Measurements from ENCODE around the gene CD300LD.
"Not testable (repeated sequence)": the region's sequence is repeated elsewhere in the genome, so short reads cannot be mapped to it uniquely, and the experiment has no call there.

Gene CD300LD

DNA sequence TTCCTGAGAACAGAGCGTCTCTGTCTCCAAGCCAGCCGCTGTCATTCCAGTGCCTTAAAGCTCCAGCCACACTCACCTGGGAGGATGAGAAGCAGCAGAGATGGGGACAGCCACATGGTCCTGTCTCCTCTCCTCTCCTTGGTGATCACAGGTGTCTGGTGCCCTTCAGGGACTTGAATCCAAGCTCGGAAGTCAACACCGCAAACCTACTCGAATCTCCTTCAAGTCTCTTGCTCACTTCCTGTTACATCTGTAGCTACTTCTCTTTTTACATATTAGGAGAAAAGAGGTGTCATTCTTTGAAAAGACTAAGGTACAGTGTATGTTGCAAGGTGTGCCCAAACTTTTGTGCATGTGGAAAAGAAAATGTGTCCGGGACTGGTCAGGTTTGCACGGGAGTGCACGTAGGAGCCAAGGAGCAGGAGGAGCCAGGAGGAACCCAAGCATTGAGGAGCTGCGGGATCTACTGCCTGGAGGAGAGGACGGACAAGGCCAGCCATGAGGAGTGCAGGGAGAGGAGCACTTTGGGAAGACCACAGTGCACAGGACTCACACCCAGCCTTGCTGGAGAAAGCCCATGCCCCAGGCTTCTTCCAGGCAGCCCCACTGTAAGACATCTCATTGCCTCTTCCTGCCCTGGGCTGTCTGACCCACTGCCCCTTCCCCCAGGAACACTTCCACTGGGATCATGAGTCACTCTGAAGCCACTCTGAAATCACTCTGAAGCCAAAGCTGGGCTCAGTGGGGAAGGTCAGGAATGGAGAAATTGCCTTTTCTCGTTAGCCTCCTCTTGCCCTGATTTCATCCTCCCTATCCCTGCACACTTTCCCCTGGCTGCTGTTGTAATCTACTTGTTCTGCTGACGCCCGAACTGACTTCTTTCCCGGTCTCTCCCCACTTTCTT is at the start of gene CD300LD:
TSS of gene CD300LD (minus strand) at position 197 of the 904 bp plus-strand sequence. CDS start at position 116, 81 bp downstream.
- DNase-seq (ENCODE audit: insufficient read length, low spot score): no peak
- no peak for FAIRE-seq
- no peak for TF ChIP-seq POLR2A (IDR thresholded peaks at IDR 0.05; ENCODE audit: low read depth, low read length)

GRCh38 chr17:74641224-74641957 is 49.3 kb upstream of the CD300LD start:
- DNase-seq (ENCODE audit: insufficient read length, low spot score): no peak
- no peak for FAIRE-seq
- TF ChIP-seq POLR2A (IDR thresholded peaks at IDR 0.05; ENCODE audit: low read depth, low read length): no peak

DNA sequence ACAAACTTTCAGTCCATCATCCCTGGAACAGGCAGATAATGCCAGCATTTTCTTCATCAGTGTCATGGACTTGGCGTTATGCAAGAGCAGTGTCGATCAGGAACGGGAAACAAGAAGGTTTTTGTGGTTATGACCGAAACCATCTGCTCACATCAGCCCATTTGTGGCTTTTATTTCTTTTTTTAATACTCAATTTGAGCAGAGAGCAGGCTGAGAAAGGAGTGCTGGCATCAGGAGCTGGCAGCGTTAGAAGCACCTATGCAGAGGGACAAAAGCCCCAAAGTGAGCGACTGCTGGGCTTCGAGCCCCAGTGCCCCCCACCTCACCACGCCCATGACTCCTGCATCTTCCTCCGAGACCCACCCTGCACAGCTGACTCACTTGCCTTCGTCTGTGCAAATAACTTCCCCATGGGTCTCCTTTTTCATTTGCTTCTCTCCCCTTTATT is 47.6 kb upstream of the CD300LD start:
- no peak for FAIRE-seq
- no peak for DNase-seq (ENCODE audit: insufficient read length, low spot score)
- TF ChIP-seq POLR2A (IDR thresholded peaks at IDR 0.05; ENCODE audit: low read depth, low read length): no peak

- no peak for FAIRE-seq
- no peak for DNase-seq (ENCODE audit: insufficient read length, low spot score)
- TF ChIP-seq POLR2A (IDR thresholded peaks at IDR 0.05; ENCODE audit: low read depth, low read length): no peak
These were observed 45.8 kb upstream of the CD300LD start for GRCh38 chr17:74637926-74638325.

GRCh38 chr17:74637265-74637664 is 45.2 kb upstream of the CD300LD start:
- FAIRE-seq (no peak), DNase-seq (ENCODE audit: insufficient read length, low spot score) (no peak)
- no peak for TF ChIP-seq POLR2A (IDR thresholded peaks at IDR 0.05; ENCODE audit: low read depth, low read length)

- FAIRE-seq; DNase-seq (ENCODE audit: insufficient read length, low spot score): not testable (repeated sequence)
These were observed 44.5 kb upstream of the CD300LD start for GRCh38 chr17:74636541-74637085.

GRCh38 chr17:74635418-74635817 is 43.3 kb upstream of the CD300LD start:
- no peak for TF ChIP-seq POLR2A (IDR thresholded peaks at IDR 0.05; ENCODE audit: low read depth, low read length)
- DNase-seq (ENCODE audit: insufficient read length, low spot score) (no peak), FAIRE-seq (no peak)

- TF ChIP-seq POLR2A (IDR thresholded peaks at IDR 0.05; ENCODE audit: low read depth, low read length): no peak
- FAIRE-seq: no peak
- DNase-seq (ENCODE audit: insufficient read length, low spot score): no peak
These were observed 41.2 kb upstream of the CD300LD start for GRCh38 chr17:74633326-74633725.

DNA sequence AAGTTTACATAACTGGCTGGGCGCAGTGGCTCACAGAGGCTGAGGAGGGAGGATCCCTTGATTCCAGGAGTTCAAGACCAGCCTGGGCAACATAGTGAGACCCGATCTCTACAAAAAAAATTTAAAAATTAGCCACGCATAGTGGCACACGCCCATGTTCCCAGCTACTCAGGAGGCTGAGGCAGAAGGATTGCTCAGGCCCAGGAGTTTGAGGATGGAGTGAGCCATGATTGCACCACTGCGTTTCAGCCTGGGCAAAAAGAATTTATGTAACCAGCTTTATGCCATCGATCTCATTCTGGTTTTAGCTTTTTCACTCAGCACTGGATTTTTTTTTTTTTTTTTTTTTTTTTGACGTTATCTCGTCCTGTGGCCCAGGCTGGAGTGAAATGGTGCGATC is 40.5 kb upstream of the CD300LD start:
- no peak for TF ChIP-seq POLR2A (IDR thresholded peaks at IDR 0.05; ENCODE audit: low read depth, low read length)
- DNase-seq (ENCODE audit: insufficient read length, low spot score) (no peak), FAIRE-seq (no peak)

DNA sequence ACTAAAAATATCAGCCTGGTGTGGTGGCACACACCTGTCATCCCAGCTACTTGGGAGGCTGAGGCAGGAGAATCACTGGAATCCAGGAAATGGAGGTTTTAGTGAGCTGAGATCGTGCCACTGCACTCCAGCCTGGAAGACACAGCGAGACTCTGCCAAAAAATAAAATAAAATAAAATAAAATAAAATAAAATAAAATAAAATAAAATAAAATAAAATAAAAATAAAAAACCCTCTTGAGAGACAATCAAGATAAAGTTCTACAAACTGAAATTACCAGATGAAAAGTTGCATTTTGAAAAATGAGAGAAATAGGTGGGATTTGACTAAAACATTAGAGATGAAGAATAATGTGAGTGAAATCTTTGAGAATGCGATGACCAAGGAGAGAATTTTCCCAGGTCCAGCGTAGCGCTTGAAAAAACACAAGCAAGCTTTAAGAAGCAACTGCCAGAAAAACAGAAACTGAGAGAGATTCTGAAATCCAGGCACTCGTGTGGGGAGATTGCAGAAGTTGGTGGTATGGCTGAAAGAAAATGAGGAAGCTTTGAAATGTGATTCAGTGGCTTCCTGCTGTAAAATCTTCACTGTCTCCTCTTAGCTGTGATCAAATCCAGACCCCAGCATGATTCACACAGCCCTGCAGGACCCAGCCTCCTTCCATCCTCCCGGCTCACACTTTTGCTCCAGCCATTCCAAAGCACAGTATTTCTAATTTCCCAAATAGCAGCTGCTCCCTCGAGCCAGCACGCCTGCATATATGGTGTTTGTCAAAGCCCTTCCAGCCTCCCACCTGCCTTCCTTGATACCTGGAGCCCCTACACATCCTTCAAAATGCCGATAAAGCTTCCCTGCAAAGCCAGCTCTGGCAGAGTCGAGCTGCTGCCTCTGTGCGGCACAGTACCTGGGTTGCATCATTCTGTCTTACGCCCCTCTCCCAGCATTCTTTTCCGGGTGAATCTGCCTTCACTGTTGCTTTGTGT is 39.7 kb upstream of the CD300LD start:
- DNase-seq (ENCODE audit: insufficient read length, low spot score): no peak
- no peak for TF ChIP-seq POLR2A (IDR thresholded peaks at IDR 0.05; ENCODE audit: low read depth, low read length)
- FAIRE-seq: no peak

GRCh38 chr17:74630251-74630650 is 38.2 kb upstream of the CD300LD start:
- not testable (repeated sequence) for FAIRE-seq; DNase-seq (ENCODE audit: insufficient read length, low spot score)

DNA sequence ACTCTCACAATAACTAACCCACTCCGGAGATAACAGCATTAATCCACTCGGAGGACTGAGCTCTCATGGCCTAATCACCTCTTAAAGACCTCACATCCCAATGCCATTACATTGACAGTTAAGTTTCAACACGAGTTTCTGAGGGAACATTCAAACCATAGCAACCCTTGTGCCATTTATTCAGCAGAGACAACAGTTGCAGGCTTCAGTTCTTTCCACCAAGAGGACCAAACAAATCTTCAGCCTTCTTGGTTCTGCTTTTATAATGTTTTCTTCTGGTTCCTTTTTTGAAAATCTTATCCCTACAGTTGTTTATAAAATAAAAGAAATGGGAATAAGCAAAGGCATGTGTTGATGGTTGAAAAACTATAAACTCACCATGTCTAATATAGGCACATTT is 33.6 kb upstream of the CD300LD start:
- no peak for TF ChIP-seq POLR2A (IDR thresholded peaks at IDR 0.05; ENCODE audit: low read depth, low read length)
- FAIRE-seq: no peak

GRCh38 chr17:74624131-74624530 is 32.0 kb upstream of the CD300LD start:
- no peak for DNase-seq (ENCODE audit: insufficient read length, low spot score)
- FAIRE-seq: no peak
- no peak for TF ChIP-seq POLR2A (IDR thresholded peaks at IDR 0.05; ENCODE audit: low read depth, low read length)

More for the DNA sequence above, 33.6 kb upstream of the CD300LD start:
- DNase-seq (ENCODE audit: insufficient read length, low spot score): no peak
